ENCODE data around the gene DTNA.

GRCh38 chr18:34901299-34901698 lies 191.2 kb downstream of the DTNA start:
- TF ChIP-seq CTCF (IDR thresholded peaks at IDR 0.05) (peak in 1 of 6 experiments; percentile 16), POLR2A (IDR thresholded peaks at IDR 0.05) (no peak)

Measured in adrenal gland (tissue), 5 donors.